Omental fat pad (tissue), 4 donors: ENCODE results near the gene SCN8A. TPM values are rescaled to one million over a fixed set of nuclear protein-coding genes. Genes with fewer than 3 reads are reported as not detected.

ENCODE experiments used
- ATAC-seq: fragments of 150-250 bp; one replicate; pipeline ENCODE4 v1.9.1; 2016; ENCODE audit warnings: mild to moderate bottlenecking, moderate library complexity; ENCODE audit not compliant: low FRiP score
- DNase-seq: peaks from one replicate; pipeline ENCODE4 v3.0.0-alpha.2; 2019; ENCODE audit warnings: low spot score
- CTCF ChIP-seq, 3 donors: fragments of 450-650 bp; IDR thresholded peaks; one replicate each; pipeline ENCODE4 v1.5.1; 2016 to 2017; ENCODE audit warnings: antibody characterized with exemption in 3 of 3, mild to moderate bottlenecking in 3 of 3, moderate library complexity in 2 of 3
- total RNA-seq, 4 donors: library from RNA; depleted of rRNA; stranded (reverse); fragments of >200 nt; gene quantifications; one replicate each; pipeline ENCODE4 v1.1.0, GENCODE V29; 2016

Gene SCN8A
- total RNA-seq, 4 donors from 2014 or later: 0.50 to 1.4 (median 0.67) TPM

DNA sequence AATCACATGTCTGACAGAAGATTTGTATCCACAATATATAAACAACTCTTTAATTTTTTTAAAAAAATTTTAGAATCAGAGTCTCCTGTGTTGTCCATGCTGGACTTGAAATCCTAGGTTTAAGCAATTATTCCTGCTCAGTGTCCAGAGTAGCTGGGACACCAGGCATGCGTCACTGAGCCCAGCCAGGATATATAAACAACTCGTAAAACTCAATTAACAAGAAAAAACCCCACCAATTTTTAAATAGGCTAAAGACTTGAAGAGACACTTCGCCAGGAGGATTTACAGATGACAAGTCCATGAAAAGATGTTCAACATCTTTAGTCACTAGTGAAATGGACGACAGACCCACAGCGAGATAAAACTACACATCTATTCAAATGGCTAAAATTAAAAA is 2.0 kb upstream of the SCN8A start:
- TF ChIP-seq CTCF (IDR thresholded peaks at IDR 0.05): no peak
- ATAC-seq (no peak), DNase-seq (no peak)

- ATAC-seq (no peak), DNase-seq (no peak)
- no peak for TF ChIP-seq CTCF (IDR thresholded peaks at IDR 0.05)
Observed at GRCh38 chr12:51589557-51590176, 1.4 kb upstream of the SCN8A start.

GRCh38 chr12:51590347-51591015 is 552 bp upstream of the SCN8A start:
- peak; percentile 85 for ATAC-seq
- no peak for TF ChIP-seq CTCF (IDR thresholded peaks at IDR 0.05)
- DNase-seq: no peak

GRCh38 chr12:51592034-51592705 is 1.1 kb downstream of the SCN8A start:
- DNase-seq: no peak
- ATAC-seq: no peak

GRCh38 chr12:51593021-51593420 is 2.0 kb downstream of the SCN8A start:
- no peak for DNase-seq
- TF ChIP-seq CTCF (IDR thresholded peaks at IDR 0.05): no peak
- no peak for ATAC-seq

More at GRCh38 chr12:51592034-51592705, 1.1 kb downstream of the SCN8A start:
- no peak for TF ChIP-seq CTCF (IDR thresholded peaks at IDR 0.05)

DNA sequence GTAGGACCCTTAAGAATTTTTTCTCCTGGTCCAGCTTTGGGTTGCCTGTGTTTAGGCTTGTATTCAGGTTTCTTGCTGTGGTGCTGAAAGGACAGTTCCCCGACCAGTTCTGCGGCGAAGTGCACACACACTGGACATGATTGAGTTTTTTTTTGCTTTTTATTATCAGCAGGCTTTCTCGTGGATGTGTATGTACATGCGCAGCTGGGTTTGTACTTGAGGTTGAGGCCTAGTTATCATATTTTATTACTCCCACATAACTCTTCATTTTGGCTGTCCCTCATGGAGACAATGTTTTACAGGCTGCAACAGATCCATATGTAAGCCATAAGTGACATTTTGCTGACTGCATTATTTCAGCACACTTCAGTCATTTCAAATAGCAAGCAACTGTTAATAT is 2.5 kb downstream of the SCN8A start:
- no peak for TF ChIP-seq CTCF (IDR thresholded peaks at IDR 0.05)
- DNase-seq (no peak), ATAC-seq (no peak)
